ENCODE measurements around the gene COG8. TPM values are rescaled to one million over a fixed set of nuclear protein-coding genes. Genes with fewer than 3 reads are reported as not detected.

COG8 gene, protein sequence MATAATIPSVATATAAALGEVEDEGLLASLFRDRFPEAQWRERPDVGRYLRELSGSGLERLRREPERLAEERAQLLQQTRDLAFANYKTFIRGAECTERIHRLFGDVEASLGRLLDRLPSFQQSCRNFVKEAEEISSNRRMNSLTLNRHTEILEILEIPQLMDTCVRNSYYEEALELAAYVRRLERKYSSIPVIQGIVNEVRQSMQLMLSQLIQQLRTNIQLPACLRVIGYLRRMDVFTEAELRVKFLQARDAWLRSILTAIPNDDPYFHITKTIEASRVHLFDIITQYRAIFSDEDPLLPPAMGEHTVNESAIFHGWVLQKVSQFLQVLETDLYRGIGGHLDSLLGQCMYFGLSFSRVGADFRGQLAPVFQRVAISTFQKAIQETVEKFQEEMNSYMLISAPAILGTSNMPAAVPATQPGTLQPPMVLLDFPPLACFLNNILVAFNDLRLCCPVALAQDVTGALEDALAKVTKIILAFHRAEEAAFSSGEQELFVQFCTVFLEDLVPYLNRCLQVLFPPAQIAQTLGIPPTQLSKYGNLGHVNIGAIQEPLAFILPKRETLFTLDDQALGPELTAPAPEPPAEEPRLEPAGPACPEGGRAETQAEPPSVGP
- total RNA-seq (10 to 100 TPM; 21.0 to 24.8 (median 23.5) TPM), polyA plus RNA-seq (15.7 TPM)
- long read RNA-seq, donor 1, full-length matches to known transcripts = 39 of 52 reads
- long read RNA-seq, donor 1, partial matches to known transcripts = 2 of 52 reads
- long read RNA-seq, donor 1, other reads (novel, unspliced or antisense) = 11 of 52 reads
- long read RNA-seq, donor 2, full-length matches to known transcripts = 29 of 31 reads
- long read RNA-seq, donor 2, partial matches to known transcripts = 1 of 31 reads
- long read RNA-seq, donor 2, other reads (novel, unspliced or antisense) = 1 of 31 reads
- long read RNA-seq, donor 3, full-length matches to known transcripts = 70 of 106 reads
- long read RNA-seq, donor 3, partial matches to known transcripts = 15 of 106 reads
- long read RNA-seq, donor 3, other reads (novel, unspliced or antisense) = 21 of 106 reads
- long read RNA-seq, donor 4, full-length matches to known transcripts = 21 of 24 reads
- long read RNA-seq, donor 4, partial matches to known transcripts = 1 of 24 reads
- long read RNA-seq, donor 4, other reads (novel, unspliced or antisense) = 2 of 24 reads

DNA sequence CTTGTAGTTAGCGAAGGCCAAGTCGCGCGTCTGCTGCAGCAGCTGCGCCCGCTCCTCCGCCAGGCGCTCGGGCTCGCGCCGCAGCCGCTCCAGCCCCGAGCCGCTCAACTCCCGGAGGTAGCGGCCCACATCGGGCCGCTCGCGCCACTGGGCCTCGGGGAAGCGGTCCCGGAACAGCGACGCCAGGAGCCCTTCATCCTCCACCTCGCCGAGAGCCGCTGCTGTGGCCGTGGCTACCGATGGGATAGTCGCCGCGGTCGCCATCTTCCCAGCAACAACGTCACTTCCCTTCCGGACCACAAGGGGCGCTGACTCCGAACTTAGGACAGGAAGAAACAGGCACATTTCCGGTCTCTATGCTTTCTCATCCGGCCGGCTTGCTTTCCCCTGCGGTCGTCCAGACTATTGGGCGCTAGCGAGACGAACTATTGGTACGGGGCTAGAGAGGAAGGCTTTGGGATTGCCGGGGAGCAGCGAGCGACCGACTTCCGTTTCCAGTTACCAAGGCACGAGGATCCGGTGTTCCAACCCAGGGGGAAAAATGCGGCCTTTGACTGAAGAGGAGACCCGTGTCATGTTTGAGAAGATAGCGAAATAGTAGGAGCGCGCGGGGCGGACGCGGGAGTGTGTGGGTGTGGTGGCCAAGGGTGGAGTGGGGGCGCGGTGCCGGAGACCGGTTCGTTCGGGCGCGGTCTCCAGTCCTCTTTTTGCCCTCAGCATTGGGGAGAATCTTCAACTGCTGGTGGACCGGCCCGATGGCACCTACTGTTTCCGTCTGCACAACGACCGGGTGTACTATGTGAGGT is at the start of gene COG8, which contains the start of gene NIP7:
Gene COG8, minus strand, starts transcription at position 276 of the 806 bp plus-strand sequence. Its CDS starts 12 bp downstream, at position 264.
Gene NIP7, plus strand, starts transcription at position 484 of the 806 bp plus-strand sequence. Its CDS starts 58 bp downstream, at position 542.
- Histone ChIP-seq H3K27ac (ENCODE audit: low read length) (peak within 1 kb of the TSS; percentile 72), H3K27me3 (ENCODE audit: control insufficient read depth, insufficient read depth) (no peaks in the 10 kb centered on the region), H3K9me3 (ENCODE audit: control insufficient read depth, low read length) (no peaks in the 10 kb centered on the region), H3K4me1 (ENCODE audit: control insufficient read depth, insufficient read depth, low read length) (peaks cover 2% of the 10 kb centered on the region), H3K4me3 (ENCODE audit: low read length) (peak within 1 kb of the TSS; percentile 70)
- intact Hi-C loops (cut with DNase I) = no loop called here
- under 1% methylated on average over 77 of the region's 77 CpGs for WGBS
- DNase-seq = peak; percentile 95 to 98 (median 96)
- ATAC-seq = peak; percentile 99

DNA sequence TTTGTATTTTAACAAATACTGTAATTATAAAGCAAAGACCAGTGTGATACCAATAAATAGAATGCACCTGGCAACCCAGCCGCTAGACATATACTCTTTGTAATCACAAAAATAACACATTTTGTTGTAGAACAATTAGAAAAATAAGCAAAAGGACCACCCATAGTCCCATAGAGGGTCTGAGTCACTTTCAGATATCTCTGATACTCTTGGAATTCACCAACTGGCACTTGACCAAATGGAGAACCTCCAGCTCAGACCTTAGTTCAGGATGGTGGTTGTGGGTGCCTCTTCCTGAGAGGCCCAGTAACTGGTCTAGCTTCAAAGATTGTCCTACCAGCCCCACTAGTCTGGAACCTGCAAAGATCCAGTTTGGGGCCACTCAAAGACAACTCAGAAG is 47.2 kb upstream of the COG8 start:
- intact Hi-C loops (cut with DNase I) = no loop called here
- Histone ChIP-seq H3K27ac (ENCODE audit: low read length) (no peak overlapping the region), H3K9me3 (ENCODE audit: control insufficient read depth, low read length) (no peaks in the 10 kb centered on the region), H3K4me1 (ENCODE audit: control insufficient read depth, insufficient read depth, low read length) (no peaks in the 10 kb centered on the region), H3K27me3 (ENCODE audit: control insufficient read depth, insufficient read depth) (no peaks in the 10 kb centered on the region), H3K4me3 (ENCODE audit: low read length) (no peak overlapping the region)
- ATAC-seq = no peak
- no peak for DNase-seq
- 83% methylated on average over 1 of the region's 1 CpG for WGBS

DNA sequence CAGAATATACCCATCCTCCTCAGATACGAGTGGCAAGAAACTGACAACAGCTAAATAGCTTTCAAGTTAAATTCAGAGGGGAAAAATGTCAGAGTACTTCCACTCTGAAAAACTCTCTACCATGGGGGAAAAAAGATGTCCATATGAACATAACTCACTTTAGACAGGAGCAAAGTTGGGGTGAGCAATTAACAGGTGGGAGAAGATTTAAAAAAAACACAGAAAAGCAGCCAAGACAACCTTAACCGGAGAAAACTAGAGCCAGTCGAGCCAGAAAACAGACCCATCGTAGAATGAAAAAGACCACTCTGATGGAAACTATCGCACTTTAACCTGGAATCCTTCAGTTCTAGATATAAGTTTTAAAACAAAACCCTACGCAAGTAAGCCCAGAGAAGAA is 45.6 kb upstream of the COG8 start:
- H3K9me3 ChIP-seq (ENCODE audit: control insufficient read depth, low read length) = no peaks in the 10 kb centered on the region
- H3K4me1 ChIP-seq (ENCODE audit: control insufficient read depth, insufficient read depth, low read length) = no peaks in the 10 kb centered on the region
- DNase-seq (no peak), ATAC-seq (no peak)
- H3K27me3 ChIP-seq (ENCODE audit: control insufficient read depth, insufficient read depth) = no peaks in the 10 kb centered on the region
- intact Hi-C loops (cut with DNase I) = no loop called here
- peak overlapping the region; percentile 64 for H3K4me3 ChIP-seq (ENCODE audit: low read length)
- H3K27ac ChIP-seq (ENCODE audit: low read length) = peak overlapping the region; percentile 60
- WGBS = 4% methylated on average over 6 of the region's 6 CpGs

DNA sequence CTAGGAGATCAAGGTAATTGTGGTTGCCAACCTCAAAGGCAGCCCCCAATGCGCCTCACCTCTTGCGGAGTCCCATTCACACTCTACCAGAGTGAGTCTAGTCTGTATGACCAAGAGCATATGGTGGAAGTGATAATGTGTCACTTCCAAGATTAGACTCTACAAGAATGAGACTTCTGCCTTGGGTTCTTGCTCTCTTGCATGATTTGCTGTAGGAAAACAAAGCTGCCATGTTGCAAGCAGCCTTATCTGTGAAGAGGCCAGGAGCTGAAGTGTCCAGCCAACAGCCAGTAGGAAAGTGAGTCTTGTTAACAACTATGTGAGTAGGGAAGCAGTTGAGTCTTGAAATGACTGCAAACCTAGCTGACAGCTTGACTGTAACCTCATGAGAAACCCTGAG is 43.1 kb upstream of the COG8 start:
- H3K4me3 ChIP-seq (ENCODE audit: low read length) = no peak overlapping the region
- no peaks in the 10 kb centered on the region for H3K4me1 ChIP-seq (ENCODE audit: control insufficient read depth, insufficient read depth, low read length)
- DNase-seq (no peak), ATAC-seq (no peak)
- intact Hi-C loops (cut with DNase I) = no loop called here
- H3K27ac ChIP-seq (ENCODE audit: low read length) = no peak overlapping the region
- no peaks in the 10 kb centered on the region for H3K27me3 ChIP-seq (ENCODE audit: control insufficient read depth, insufficient read depth)
- H3K9me3 ChIP-seq (ENCODE audit: control insufficient read depth, low read length) = no peaks in the 10 kb centered on the region
- WGBS = 100% methylated on average over 2 of the region's 2 CpGs

DNA sequence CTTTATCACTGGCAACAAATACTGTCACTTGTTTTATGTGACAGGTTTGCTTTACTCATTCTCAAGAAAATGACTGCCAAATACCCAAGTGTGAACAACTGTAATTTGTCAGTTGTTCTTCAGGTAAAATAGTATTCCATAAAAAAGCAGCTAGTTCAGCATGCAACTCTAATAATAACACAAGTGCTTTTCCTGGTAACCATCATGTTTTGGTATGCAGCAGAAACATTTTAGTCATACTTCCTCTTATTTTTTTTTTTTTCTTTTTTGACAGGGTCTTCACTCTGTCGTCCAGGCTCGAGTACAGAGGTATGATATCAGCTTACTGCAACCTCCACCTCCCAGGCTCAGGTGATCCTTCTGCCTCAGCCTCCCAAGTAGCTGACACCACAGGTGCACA is 41.9 kb upstream of the COG8 start:
- Histone ChIP-seq H3K4me3 (ENCODE audit: low read length) (no peak overlapping the region), H3K27ac (ENCODE audit: low read length) (no peak overlapping the region), H3K9me3 (ENCODE audit: control insufficient read depth, low read length) (no peaks in the 10 kb centered on the region), H3K4me1 (ENCODE audit: control insufficient read depth, insufficient read depth, low read length) (no peaks in the 10 kb centered on the region), H3K27me3 (ENCODE audit: control insufficient read depth, insufficient read depth) (no peaks in the 10 kb centered on the region)
- ATAC-seq (no peak), DNase-seq (no peak)
- WGBS = 53% methylated on average over 2 of the region's 2 CpGs
- intact Hi-C loops (cut with DNase I) = no loop called here

DNA sequence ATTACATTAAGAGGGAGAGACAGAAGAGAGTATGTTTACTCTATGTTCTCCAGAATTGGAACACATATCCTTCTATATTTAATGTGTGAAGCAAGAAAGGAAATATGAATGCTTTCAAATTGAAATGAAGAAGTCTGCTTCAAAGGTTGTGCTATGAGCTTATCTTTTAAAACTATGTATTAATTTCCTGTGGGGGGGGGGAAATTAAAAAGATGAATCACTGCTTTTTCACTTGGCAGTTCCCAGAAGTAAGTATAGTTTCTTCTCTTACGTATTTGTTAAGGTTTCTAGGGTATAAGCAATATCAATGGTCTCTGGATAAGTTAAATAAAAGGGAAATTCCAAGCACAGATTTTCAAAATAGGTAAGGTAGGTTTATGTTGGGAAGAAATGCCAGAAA is 39.4 kb upstream of the COG8 start:
- H3K9me3 ChIP-seq (ENCODE audit: control insufficient read depth, low read length) = no peaks in the 10 kb centered on the region
- H3K4me3 ChIP-seq (ENCODE audit: low read length) = no peak overlapping the region
- DNase-seq (no peak), ATAC-seq (no peak)
- no peak overlapping the region for H3K27ac ChIP-seq (ENCODE audit: low read length)
- 74% methylated on average over 1 of the region's 1 CpG for WGBS
- intact Hi-C loops (cut with DNase I) = no loop called here
- no peaks in the 10 kb centered on the region for H3K27me3 ChIP-seq (ENCODE audit: control insufficient read depth, insufficient read depth)
- H3K4me1 ChIP-seq (ENCODE audit: control insufficient read depth, insufficient read depth, low read length) = no peaks in the 10 kb centered on the region

DNA sequence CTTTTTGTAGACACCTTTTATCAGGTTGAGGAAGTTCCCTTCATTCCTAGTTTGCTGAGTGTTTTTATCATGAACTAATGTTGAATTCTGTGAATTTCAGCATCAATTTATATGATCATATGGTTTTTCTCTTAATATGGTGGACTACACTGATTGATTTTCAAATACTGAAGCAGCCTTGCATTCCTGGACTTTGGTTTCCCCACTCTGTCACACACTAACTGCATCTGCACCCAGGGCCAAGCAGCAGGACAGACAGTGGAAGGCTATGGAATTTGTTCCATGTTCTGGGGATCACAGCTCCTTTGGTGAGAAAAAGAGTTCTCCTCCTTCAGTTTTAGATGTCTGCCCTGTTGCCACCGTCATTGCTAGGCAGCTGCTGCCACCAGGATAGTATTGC is 38.7 kb upstream of the COG8 start:
- H3K9me3 ChIP-seq (ENCODE audit: control insufficient read depth, low read length) = no peaks in the 10 kb centered on the region
- intact Hi-C loops (cut with DNase I) = no loop called here
- H3K4me1 ChIP-seq (ENCODE audit: control insufficient read depth, insufficient read depth, low read length) = no peaks in the 10 kb centered on the region
- no peak overlapping the region for H3K4me3 ChIP-seq (ENCODE audit: low read length)
- no peak for DNase-seq
- H3K27ac ChIP-seq (ENCODE audit: low read length) = no peak overlapping the region
- H3K27me3 ChIP-seq (ENCODE audit: control insufficient read depth, insufficient read depth) = no peaks in the 10 kb centered on the region
- no peak for ATAC-seq
- 97% methylated on average over 1 of the region's 1 CpG for WGBS

DNA sequence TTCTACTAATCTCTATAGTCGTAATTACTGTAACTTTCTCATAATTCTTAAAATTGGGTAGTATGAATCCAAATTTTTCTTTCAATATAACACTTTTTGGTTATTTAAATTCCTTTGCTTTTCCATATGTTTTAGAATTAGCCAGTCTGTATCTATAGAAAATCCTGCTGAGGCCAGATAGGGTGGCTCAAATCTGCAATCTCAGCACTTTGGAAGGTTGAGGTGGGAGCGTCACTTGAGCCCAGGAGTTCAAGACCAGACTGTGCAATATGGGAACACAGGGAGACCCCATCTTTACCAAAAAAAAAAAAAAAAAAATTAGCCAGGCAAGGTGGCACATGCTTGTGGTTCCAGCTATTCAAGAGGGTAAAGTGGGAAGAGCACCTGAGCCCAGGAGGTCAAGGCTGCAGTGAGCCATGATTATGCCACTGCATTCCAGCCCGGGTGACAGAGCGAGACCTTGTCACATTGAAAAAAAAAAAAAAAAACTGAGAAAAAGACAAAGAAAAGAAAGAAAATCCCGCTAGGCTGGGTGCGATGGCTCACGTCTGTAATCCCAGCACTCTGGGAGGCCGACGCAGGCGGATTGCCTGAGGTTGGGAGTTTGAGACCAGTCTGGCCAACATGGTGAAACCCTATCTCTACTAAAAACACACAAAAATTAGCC is 37.2 kb upstream of the COG8 start:
- no peak for DNase-seq
- no peaks in the 10 kb centered on the region for H3K4me1 ChIP-seq (ENCODE audit: control insufficient read depth, insufficient read depth, low read length)
- 96% methylated on average over 10 of the region's 10 CpGs for WGBS
- intact Hi-C loops (cut with DNase I) = no loop called here
- no peaks in the 10 kb centered on the region for H3K27me3 ChIP-seq (ENCODE audit: control insufficient read depth, insufficient read depth)
- no peak overlapping the region for H3K4me3 ChIP-seq (ENCODE audit: low read length)
- no peak overlapping the region for H3K27ac ChIP-seq (ENCODE audit: low read length)
- ATAC-seq = no peak
- H3K9me3 ChIP-seq (ENCODE audit: control insufficient read depth, low read length) = no peaks in the 10 kb centered on the region

DNA sequence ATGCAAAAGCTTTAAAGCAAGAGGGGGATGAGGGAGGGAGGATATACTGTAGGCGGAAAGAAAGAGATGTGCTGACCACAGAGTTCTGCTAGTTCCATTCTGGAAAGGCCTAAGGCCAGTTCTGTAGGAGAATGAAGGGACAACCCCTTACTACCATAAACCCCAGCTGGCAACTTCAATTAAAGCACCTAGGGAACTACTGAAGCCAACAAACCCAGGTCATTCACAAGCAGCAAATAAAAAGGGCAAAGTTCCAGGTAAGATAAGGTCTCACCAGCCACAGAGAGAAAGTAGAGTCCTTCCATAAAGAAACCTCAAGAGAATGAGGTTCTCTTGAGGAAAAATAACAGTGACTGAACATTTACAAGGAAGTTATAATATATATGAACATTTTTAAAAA is 33.7 kb upstream of the COG8 start:
- no peaks in the 10 kb centered on the region for H3K4me1 ChIP-seq (ENCODE audit: control insufficient read depth, insufficient read depth, low read length)
- intact Hi-C loops (cut with DNase I) = no loop called here
- H3K27me3 ChIP-seq (ENCODE audit: control insufficient read depth, insufficient read depth) = no peaks in the 10 kb centered on the region
- 92% methylated on average over 1 of the region's 1 CpG for WGBS
- H3K4me3 ChIP-seq (ENCODE audit: low read length) = no peak overlapping the region
- no peak overlapping the region for H3K27ac ChIP-seq (ENCODE audit: low read length)
- DNase-seq = no peak
- H3K9me3 ChIP-seq (ENCODE audit: control insufficient read depth, low read length) = no peaks in the 10 kb centered on the region
- no peak for ATAC-seq

DNA sequence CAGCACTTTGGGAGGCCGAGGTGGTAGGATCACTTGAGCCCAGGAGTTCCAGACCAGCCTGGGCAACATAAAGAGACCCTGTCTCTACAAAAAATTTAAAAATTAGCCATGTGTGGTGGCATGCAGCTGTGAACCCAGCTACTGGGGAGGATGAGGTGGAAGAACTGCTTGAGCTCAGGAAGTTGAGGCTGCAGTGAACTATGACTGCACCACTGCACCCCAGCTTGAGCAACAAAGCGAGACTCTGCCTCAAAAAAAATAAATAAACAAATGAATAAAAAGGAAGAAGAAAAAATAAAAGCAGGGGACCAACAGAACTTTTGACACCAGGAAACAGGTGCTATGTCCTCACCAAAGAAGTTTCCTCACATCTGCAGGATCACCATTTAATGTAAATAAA is 32.2 kb upstream of the COG8 start:
- Histone ChIP-seq H3K27me3 (ENCODE audit: control insufficient read depth, insufficient read depth) (no peaks in the 10 kb centered on the region), H3K4me3 (ENCODE audit: low read length) (no peak overlapping the region), H3K4me1 (ENCODE audit: control insufficient read depth, insufficient read depth, low read length) (no peaks in the 10 kb centered on the region), H3K27ac (ENCODE audit: low read length) (no peak overlapping the region), H3K9me3 (ENCODE audit: control insufficient read depth, low read length) (no peaks in the 10 kb centered on the region)
- intact Hi-C loops (cut with DNase I) = no loop called here
- DNase-seq = no peak
- no peak for ATAC-seq
- WGBS = 93% methylated on average over 2 of the region's 2 CpGs
